NOMO-1 (cell line): ENCODE measurements around the gene USP24.
"Not testable (repeated sequence)": the region's sequence is repeated elsewhere in the genome, so short reads cannot be mapped to it uniquely, and the experiment has no call there.

Experiments
- DNase-seq, 2 experiments: peaks; one replicate each; lab custom pipeline; 2025; ENCODE audit not compliant: unreplicated experiment in 2 of 2; lab: John Stamatoyannopoulos, UW

USP24 gene

GRCh38 chr1:55129194-55129728 is 85.9 kb downstream of the USP24 start:
- peak; percentile 48 to 84 for DNase-seq

- no peak for DNase-seq
Measured at GRCh38 chr1:55128418-55128995, 86.7 kb downstream of the USP24 start.

- peak in 1 of 2 experiments; percentile 18 for DNase-seq
Measured at GRCh38 chr1:55127827-55128343, 87.3 kb downstream of the USP24 start.

- DNase-seq, result no peak
Measured at GRCh38 chr1:55124470-55124869, 90.7 kb downstream of the USP24 start.

GRCh38 chr1:55120538-55120937 is 94.6 kb downstream of the USP24 start:
- DNase-seq, result no peak

- no peak for DNase-seq
Measured at GRCh38 chr1:55118651-55119329, 96.4 kb downstream of the USP24 start.

GRCh38 chr1:55117941-55118340 is 97.2 kb downstream of the USP24 start:
- DNase-seq, result peak in 1 of 2 experiments; percentile 6

- not testable (repeated sequence) for DNase-seq
Measured at GRCh38 chr1:55109005-55109404, 106.2 kb downstream of the USP24 start.

- no peak for DNase-seq
Measured at GRCh38 chr1:55107101-55107500, 108.1 kb downstream of the USP24 start.

- no peak for DNase-seq
Measured at GRCh38 chr1:55103891-55104290, 111.3 kb downstream of the USP24 start.

- no peak for DNase-seq
Measured at GRCh38 chr1:55095095-55095494, 120.1 kb downstream of the USP24 start.

- no peak for DNase-seq
Measured at GRCh38 chr1:55092475-55092874, 122.7 kb downstream of the USP24 start.

- no peak for DNase-seq
Measured at GRCh38 chr1:55089683-55090082, 125.5 kb downstream of the USP24 start.

- no peak for DNase-seq
Measured at GRCh38 chr1:55088413-55088812, 126.8 kb downstream of the USP24 start.

- no peak for DNase-seq
Measured at GRCh38 chr1:55087439-55087838, 127.7 kb downstream of the USP24 start.

- no peak for DNase-seq
Measured at GRCh38 chr1:55084257-55084656, 130.9 kb downstream of the USP24 start.

- DNase-seq, result no peak
Measured at GRCh38 chr1:55081905-55082296, 133.3 kb downstream of the USP24 start.

- no peak for DNase-seq
Measured at GRCh38 chr1:55081188-55081904, 133.8 kb downstream of the USP24 start.

- DNase-seq, result no peak
Measured at GRCh38 chr1:55079651-55080050, 135.5 kb downstream of the USP24 start.

GRCh38 chr1:55078470-55078869 is 136.7 kb downstream of the USP24 start:
- DNase-seq, result no peak

- DNase-seq, result no peak
Measured at GRCh38 chr1:55076356-55076755, 138.8 kb downstream of the USP24 start.
